KOPT-K1 (cell line): Measurements from ENCODE around the gene POR.

ENCODE experiments used
- H3K27ac ChIP-seq: fragments of 200-600 bp; sonication (generic); 2 replicates; pipeline ENCODE4 v1.5.1; 2016; ENCODE audit warnings: antibody characterized with exemption, mild to moderate bottlenecking, low read depth, low read length; ENCODE audit not compliant: poor library complexity, severe bottlenecking
- H3K36me3 ChIP-seq: fragments of 200-600 bp; sonication (generic); 2 replicates; pipeline ENCODE4 v1.5.1; 2017; ENCODE audit warnings: antibody characterized with exemption, mild to moderate bottlenecking, low read length, moderate library complexity; ENCODE audit not compliant: insufficient read depth
- H3K9me3 ChIP-seq: fragments of 200-600 bp; sonication (generic); 2 replicates; pipeline ENCODE4 v1.5.1; 2017; ENCODE audit warnings: antibody characterized with exemption, low read length, mild to moderate bottlenecking; ENCODE audit not compliant: insufficient read depth, poor library complexity, severe bottlenecking

POR gene

DNA sequence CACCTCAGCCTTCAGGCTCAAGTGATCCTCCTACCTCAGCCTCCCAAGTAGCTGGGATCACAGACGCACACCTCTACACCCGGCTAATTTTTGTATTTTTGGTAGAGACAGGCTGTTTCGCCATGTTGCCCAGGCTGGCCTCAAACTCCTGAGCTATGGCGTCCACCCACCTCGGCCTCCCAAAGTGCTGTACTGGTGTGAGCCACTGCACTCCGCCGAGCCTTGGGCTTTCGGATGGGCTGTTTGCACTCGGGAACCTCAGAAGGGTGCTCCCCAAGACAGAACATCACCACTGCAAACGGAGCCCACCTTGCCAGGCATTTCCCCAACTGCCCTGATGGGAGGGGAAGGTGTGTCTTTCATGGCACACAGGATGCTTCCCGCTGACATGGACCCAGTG is 52.1 kb downstream of the POR start:
- H3K36me3 ChIP-seq: no peaks in the 10 kb centered on the region
- H3K9me3 ChIP-seq: no peaks in the 10 kb centered on the region
- no peak overlapping the region for H3K27ac ChIP-seq

GRCh38 chr7:75967487-75967997 is 52.6 kb downstream of the POR start:
- Histone ChIP-seq H3K9me3 (no peaks in the 10 kb centered on the region), H3K36me3 (no peaks in the 10 kb centered on the region), H3K27ac (no peak overlapping the region)

- no peak overlapping the region for H3K27ac ChIP-seq
- no peaks in the 10 kb centered on the region for H3K9me3 ChIP-seq
- H3K36me3 ChIP-seq: no peaks in the 10 kb centered on the region
Observed at GRCh38 chr7:75968012-75968411, 53.1 kb downstream of the POR start.

DNA sequence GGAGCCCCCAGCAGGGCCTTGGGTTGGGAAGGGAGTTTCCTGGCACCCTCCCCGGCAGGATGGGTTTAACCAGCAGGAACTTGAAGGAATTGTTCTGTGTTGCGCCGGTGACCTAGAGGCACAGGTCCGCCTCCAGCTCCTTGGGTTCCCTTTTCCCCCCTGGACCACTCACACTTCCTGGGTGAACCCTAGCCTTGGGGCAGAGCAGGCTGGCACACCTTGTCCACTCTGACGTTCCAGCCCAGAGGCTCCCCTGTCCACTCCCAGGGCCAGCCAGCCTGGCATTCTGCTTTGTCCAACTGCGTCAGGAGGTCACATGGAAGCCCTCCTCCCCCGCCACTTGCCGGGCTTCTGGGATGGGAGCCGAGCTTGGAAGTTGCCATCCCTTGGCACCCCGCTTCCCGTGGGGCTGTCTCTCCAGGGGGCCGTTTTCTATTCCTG is 53.6 kb downstream of the POR start:
- no peaks in the 10 kb centered on the region for H3K9me3 ChIP-seq
- peaks cover 3% of the 10 kb centered on the region; the same call in 1 of the 2 replicates for H3K36me3 ChIP-seq
- H3K27ac ChIP-seq: no peak overlapping the region

- Histone ChIP-seq H3K36me3 (peaks cover 7% of the 10 kb centered on the region; the same call in 1 of the 2 replicates), H3K9me3 (no peaks in the 10 kb centered on the region), H3K27ac (no peak overlapping the region)
Observed at GRCh38 chr7:75969182-75969581, 54.2 kb downstream of the POR start.

DNA sequence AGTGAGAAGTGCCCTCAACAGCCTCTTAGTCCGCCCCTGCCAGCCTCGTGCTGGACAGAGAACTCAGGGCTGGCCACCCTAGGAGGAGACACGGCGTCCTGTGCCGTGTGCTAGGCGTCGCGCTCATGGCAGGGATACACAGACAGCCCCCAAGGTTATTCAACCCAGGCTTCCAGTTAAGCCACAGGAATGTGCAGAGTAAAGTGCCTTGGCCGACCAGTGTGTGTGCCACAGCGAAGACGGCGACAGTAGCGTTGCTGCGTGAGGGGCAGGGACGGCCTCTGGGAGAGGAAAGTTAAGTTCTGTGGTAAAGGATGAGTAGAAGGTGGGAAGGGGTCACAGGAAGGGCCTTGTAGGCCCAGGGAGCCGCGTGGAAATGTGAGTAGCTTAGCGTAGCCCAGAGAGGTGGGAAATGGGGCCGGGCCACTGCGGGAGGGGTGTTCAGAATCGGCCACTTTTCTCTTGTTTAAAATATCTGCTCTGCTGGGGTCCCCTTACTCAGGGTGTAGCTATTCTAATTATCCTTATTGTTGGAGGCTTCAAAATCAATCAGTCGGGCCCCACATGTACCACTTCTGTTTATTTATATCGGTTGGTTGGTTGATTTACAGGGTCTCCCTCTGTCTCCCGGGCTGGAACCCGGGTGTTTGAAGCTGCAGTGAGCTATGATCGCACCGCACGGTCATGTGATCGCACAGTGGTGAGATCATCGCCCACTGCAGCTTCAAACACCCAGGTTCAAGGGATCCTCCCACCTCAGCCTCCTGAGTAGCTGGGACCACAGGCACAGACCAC is 54.9 kb downstream of the POR start:
- no peak overlapping the region for H3K27ac ChIP-seq
- no peaks in the 10 kb centered on the region for H3K9me3 ChIP-seq
- H3K36me3 ChIP-seq: peaks cover 7% of the 10 kb centered on the region; the same call in 1 of the 2 replicates

- Histone ChIP-seq H3K27ac (no peak overlapping the region), H3K36me3 (peaks cover 7% of the 10 kb centered on the region; the same call in 1 of the 2 replicates), H3K9me3 (no peaks in the 10 kb centered on the region)
Observed at GRCh38 chr7:75971309-75971960, 56.5 kb downstream of the POR start.

- Histone ChIP-seq H3K9me3 (no peaks in the 10 kb centered on the region), H3K36me3 (peaks cover 7% of the 10 kb centered on the region; the same call in 1 of the 2 replicates)
Observed at GRCh38 chr7:75971961-75972763, 57.2 kb downstream of the POR start.

DNA sequence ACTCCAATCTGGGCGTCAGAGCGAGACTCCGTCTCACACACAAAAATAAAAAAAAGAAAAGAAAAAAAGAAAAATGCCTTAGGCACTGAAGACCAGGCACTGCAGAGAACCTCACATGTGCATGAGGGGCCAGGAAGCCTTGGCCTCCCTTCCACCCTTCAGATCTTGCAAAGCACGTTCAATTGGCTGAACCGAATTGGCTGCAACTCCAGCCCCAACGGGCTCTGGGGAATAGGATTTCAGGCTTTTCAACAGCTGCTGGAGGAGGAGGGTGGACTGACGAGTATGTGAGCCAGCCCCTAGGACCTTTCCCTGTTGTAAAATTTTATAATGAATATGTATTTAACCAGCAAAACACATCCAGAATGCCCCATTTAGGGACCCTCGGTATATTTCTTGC is 62.8 kb downstream of the POR start:
- Histone ChIP-seq H3K27ac (no peak overlapping the region), H3K36me3 (peaks cover 15% of the 10 kb centered on the region; the same call in 1 of the 2 replicates), H3K9me3 (no peaks in the 10 kb centered on the region)

More at GRCh38 chr7:75971961-75972763, 57.2 kb downstream of the POR start:
- H3K27ac ChIP-seq: no peak overlapping the region

DNA sequence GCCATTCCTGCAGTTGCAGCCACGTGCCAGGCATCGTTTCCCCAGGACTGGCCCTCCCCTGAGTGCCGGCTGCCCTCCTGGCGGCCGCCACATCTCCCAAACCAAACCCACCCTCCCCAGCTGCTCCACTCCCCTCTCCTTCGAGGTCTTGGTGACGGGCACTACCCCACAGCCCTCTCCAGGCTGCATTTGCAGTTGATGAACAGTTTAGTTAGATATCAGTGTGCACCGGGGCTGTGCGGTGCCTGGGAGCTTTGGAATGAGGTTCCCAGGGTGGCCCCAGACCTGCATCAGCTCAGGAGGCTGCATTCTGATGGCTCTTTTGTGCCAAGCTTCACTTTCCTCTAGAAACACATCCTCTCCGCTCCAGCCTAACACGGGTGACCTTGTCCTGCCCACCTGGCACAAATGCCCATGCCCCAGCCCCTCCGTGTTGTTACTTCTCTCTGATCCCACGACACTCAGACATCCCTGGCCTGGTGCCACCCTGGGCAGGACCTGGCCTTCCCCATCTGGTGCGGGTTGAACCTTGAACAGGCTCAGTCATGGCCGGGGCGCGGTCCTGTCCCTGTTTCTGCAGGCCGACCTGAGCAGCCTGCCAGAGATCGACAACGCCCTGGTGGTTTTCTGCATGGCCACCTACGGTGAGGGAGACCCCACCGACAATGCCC is 64.9 kb downstream of the POR start:
- Histone ChIP-seq H3K9me3 (no peaks in the 10 kb centered on the region), H3K27ac (no peak overlapping the region), H3K36me3 (peaks cover 24% of the 10 kb centered on the region; the same call in 1 of the 2 replicates)

GRCh38 chr7:75980430-75981202 is 65.7 kb downstream of the POR start:
- Histone ChIP-seq H3K27ac (no peak overlapping the region), H3K36me3 (peaks cover 31% of the 10 kb centered on the region; the same call in 1 of the 2 replicates), H3K9me3 (no peaks in the 10 kb centered on the region)

- Histone ChIP-seq H3K27ac (no peak overlapping the region), H3K9me3 (no peaks in the 10 kb centered on the region), H3K36me3 (peaks cover 36% of the 10 kb centered on the region; the same call in 1 of the 2 replicates)
Observed at GRCh38 chr7:75981203-75981452, 66.2 kb downstream of the POR start.

- Histone ChIP-seq H3K36me3 (peaks cover 42% of the 10 kb centered on the region; the same call in 1 of the 2 replicates), H3K9me3 (no peaks in the 10 kb centered on the region)
Observed at GRCh38 chr7:75981453-75982305, 66.7 kb downstream of the POR start.

More at GRCh38 chr7:75981453-75982305, 66.7 kb downstream of the POR start:
- H3K27ac ChIP-seq: no peak overlapping the region
